NK-92 (cell line): Measurements from ENCODE around the gene UBE2O.
"Not testable (repeated sequence)": the region's sequence is repeated elsewhere in the genome, so short reads cannot be mapped to it uniquely, and the experiment has no call there.

Experiments
- DNase-seq: peaks from one replicate; lab custom pipeline; 2025; ENCODE audit not compliant: unreplicated experiment; lab: John Stamatoyannopoulos, UW

The UBE2O gene

GRCh38 chr17:76376318-76377133 is 76.4 kb downstream of the UBE2O start:
- DNase-seq, result no peak

DNA sequence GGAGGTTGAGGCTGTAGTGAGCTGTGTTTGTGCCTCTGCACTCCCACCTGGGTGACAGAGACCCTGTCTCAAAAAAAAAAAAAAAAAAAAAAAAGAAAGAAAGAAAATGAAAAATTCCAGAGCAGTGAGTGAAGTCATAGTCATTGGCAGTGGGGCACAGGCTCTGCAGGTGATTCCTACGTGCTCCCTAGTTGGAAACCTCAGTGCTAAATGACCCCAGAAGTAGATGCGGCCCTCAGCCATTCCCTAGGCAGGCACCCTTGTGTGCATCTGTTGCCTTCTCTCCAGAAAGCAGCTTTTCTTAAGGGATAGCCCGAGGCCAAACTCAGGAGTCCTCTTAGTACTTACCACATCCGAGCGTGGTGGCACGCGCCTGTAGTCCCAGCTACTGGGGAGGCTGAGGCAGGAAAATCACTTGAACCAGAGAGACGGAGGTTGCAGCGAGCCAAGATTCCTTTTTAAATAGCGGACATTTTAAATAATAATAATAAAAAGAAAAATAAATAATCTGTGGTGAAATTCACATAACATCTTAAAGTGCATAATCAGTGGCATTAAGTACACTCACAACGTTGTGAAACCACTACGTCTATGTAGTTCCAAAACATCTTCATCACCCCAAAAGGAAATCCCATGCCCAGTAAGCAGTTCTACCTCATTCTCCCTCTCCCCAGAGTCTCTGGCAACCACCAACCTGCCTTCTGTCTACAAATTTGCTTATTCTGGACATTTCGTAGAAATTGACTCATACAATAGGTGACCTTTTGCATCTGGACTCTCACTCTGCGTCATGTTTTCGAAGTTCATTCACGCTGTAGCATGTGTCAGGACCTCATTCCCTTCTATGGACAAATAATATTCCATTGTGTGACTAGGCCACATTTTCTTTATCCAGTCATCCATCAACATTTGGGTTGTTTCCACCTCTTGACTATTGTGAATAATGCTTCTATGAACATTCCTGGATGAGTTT is 81.0 kb downstream of the UBE2O start:
- DNase-seq, result no peak

- no peak for DNase-seq
Measured at GRCh38 chr17:76370261-76370993, 82.5 kb downstream of the UBE2O start.

DNA sequence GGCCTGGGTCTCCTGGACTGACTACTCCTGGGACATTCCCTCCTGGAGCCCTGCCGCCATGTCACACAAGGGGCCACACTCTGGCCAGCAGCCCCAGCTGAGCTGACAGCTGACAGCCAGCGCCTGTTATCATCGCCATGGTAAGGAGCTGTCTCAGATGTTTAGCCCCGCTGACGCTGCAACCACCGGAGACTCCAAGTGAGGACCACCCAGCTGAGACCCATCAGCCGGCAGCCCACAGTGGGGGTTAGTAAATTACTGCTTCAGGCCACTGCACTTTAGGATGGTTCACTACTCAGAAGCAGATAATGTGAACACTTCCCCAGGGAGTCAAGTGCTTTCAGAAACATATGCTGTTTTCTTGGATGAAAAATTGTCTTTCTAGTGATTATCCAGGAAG is 83.1 kb downstream of the UBE2O start:
- DNase-seq, result no peak

GRCh38 chr17:76369379-76369778 is 83.6 kb downstream of the UBE2O start:
- no peak for DNase-seq

DNA sequence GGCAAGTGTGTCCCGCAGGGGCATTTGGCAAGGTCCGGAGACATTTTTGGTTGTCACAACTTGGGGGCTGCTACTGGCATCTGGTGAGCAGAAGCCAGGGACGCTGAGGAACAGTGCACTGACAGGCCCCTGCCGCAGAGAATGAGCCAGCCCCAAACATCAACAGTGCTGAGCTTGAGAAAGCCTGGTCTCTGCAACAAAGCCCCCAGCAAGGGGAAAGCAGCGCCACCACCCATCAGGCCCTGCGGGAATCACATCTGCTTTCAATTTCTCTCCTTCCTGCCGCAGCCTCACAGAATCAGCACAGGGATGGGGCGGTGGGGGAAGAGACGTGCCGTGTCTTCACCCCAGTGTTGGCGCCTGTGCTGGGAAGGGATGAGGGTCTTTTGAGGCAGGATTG is 84.4 kb downstream of the UBE2O start:
- DNase-seq, result no peak

DNA sequence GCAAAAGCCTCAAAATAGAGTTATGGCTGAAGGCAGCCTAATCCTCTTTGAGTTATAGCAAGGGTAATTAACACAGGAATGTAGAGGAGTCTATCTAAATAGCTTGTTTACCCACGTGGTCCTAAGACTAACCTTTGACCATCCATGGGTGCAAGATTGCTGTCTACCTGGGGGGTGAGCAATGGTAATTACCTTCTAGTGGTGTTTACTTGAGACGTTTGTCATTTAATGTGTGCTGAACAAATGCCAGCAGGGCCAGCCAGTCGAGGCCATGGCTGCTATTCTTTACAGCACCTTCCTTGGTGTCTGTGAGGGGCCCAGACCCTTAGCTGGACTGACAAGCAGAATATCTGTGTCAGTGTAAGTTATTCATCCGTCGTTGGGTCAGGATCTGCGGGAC is 85.3 kb downstream of the UBE2O start:
- no peak for DNase-seq

- no peak for DNase-seq
Measured at GRCh38 chr17:76366247-76366646, 86.7 kb downstream of the UBE2O start.

DNA sequence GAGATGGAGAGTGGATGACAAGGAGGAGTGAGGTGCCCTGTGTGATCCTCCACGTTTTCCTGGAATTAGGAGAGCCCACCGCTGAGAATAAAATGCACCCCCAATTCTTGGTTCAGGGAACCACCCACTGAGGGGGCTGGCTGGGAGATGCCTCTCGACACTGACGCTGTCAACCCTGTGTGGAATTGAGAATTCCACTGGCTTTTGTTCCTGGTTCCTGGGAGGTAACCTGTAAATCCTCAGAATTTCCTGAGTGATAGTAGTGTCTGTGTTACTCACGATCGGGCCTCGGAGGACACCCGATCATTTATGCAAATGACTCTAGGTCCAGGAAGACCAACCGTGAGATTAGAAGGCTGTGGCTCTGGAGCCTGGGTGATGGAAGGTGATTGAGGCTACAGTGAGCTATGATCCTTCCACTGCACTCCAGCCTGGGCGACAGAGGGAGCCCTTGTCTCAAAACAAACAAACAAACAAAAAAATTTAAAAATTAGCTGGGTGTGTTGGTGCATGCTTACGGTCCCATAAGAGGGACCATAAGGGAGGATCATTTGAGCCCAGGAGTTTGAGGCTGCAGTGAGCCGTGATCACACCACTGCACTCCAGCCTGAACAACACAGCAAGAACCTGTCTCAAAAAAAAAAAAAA is 87.6 kb downstream of the UBE2O start:
- DNase-seq, result no peak

GRCh38 chr17:76363107-76363842 is 89.7 kb downstream of the UBE2O start:
- no peak for DNase-seq

- no peak for DNase-seq
Measured at GRCh38 chr17:76360461-76360860, 92.5 kb downstream of the UBE2O start.

- not testable (repeated sequence) for DNase-seq
Measured at GRCh38 chr17:76359776-76360175, 93.2 kb downstream of the UBE2O start.

GRCh38 chr17:76359375-76359774 is 93.6 kb downstream of the UBE2O start:
- no peak for DNase-seq

DNA sequence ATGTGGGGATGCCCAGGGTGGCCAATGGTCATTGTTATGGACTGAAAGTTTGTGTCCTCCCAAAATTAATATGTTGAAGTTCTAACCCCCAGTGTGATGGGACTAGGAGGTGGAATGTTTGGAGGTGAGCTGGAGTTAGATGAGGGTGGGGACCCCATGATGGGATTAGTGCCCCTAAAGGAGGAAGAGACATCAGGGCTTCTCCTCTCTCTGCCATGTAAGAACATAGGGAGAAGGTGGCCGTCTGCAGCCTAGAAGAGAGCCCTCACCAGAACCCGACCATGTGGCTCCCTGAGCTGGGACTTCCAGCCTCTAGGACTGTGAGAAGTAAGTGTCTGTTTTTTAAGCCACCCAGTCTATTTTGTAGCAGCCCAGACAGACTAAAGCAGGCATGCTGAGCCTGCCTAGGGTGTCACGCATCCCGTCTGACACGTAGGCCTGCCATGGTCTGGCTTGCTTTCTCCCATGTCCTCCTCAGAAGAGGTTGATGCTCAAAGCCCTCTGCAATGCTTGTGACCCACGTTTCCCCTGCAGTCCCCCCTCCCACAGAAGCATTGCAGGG is 95.3 kb downstream of the UBE2O start:
- DNase-seq, result no peak

DNA sequence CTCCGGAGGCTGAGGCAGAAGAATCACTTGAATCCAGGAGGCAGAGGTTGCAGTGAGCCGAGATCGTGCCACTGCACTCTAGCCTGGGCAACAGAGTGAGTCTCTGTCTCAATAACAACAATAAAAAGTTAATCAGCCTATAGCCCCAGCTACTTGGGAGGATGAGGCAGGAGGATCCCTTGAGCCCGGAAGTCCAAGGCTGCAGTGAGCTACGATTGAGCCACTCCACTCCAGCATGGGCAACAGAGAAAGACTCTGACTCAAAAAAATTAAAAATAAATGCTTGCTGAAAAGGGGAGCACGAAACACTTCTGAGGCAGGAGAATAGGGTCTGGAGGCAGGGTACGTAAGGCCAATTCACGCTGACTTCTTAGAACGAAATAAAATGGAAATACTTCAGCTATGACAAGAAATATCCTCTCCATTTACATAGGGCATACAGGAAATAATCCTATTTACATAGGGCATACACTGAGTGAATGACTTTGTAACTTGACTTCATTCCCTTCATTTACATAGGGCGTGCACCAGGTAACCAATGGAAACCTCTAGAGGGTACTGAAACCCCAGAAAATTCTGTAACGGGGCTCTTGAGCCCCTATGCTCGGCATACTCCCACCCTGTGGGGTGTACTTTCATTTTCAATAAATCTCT is 96.0 kb downstream of the UBE2O start:
- DNase-seq, result no peak

DNA sequence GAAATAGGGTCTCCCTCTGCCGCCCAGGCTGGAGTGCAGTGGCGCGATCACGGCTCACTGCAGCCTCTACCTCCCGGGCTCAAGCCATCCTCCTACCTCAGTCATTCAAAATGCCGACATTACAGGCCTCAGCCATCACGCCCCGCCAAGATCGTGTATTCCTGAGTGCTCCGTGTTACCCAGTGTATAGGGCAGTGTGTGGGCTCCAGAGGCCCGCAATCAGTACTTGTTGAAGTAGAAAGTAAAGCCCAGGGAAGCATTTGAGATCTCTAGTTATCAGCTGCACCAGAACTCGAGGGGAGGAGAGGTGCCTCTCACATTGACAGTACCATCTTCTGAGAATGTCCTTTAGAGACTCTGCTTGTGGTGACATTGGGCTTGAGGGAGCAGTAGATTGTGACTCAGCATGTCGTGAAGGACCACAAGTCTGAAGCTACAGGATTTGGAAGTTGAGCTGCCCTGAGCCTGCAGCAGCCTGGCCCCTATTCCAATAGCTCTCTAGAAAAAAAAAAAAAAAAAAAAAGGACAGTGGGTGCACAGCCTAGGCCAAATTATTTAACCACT is 98.1 kb downstream of the UBE2O start:
- no peak for DNase-seq

DNA sequence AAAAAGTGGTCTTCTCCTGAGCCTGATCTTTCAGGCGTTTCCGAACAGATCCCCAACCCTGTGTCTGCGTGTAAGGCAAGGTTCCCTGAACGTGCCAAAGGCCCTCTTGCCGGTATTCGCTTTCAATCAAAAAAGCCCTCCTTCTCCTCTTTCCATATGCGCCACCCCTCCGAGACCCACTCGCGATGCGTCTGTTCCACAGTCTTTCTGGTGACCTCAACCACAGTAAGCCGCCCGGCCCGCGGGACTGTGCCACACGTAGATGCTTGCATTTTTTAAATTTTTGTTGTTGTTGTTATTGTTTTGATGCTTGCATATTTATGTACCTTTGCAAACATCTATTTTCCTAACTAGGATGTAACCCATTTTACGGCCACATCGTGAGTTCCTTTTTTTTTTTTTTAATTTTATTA is 98.6 kb downstream of the UBE2O start:
- DNase-seq, result no peak

- DNase-seq, result no peak
Measured at GRCh38 chr17:76353599-76354316, 99.2 kb downstream of the UBE2O start, which contains the start of gene PRPSAP1. TSS of gene PRPSAP1 (minus strand) at chr17:76353916. CDS start at chr17:76353703, 213 bp downstream.
